CD4-positive, alpha-beta T cell treated with Interleukin-17A for 4 hours (primary cell): ENCODE data around the gene CERK.
A peak's percentile ranks its signal among the peaks of the same experiment; 100 is the strongest.

Experiments
- DNase-seq: peaks from one replicate; pipeline ENCODE4 v3.0.0-alpha.2; 2020; ENCODE audit warnings: mixed read lengths

The CERK gene

DNA sequence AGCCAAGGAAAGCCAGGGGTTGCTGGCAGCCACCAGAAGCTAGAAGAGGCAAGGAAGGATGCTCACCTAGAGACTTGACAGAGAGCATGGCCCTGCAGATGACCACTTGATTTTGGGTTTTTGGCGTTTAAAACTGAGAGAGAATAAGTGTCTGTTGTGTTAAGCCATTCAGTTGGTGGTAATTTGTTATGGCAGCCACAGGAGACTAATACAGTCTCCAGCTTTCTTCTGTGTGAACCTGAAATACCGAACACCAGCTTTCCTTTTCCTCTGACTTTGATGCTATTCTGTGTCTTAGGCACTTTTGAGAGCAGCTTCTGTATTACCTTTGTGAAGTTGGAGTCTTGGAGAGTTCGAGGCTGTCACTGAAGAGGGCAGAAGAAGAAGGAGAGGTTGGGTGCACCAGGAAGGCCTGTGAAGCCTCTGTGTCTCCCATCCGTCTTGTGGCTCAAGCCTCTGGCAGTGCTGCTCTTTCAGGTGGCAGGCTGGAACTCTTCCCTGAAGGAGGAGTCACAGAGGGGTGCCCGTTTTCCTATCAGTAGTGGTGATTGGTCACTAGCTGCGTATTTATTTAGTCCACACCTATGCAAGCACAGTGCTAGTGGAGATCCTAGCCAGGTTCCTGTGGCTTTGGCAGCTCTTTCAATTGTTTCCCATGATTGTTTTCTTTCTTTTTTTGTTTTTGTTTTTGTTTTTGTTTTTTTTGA is 26.9 kb upstream of the CERK start:
- no peak for DNase-seq

DNA sequence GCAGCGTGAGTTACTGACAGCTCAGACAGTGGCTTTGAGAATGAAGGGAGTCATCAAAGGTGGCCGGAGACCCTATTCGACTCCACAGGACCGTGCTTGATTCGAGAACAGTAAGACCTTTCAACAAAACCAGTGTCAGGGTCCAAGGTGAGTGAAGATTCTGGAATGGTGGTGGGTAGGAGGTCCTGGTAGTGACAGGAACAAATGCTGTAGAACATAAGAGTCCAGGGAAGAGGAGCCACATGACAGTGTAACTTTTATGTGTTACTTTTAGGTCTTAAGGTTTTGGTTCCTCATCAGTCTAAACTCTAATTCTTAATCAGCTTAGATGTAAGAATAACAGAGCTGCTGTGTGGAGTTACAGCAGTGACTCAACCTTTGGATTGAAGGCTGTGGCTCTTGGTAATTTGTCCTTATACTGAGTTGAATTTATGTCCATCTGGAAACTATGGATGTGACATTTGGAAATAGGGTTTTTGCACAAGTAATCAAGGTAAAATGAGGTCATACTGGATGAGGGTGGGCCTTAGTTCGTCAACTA is 26.2 kb upstream of the CERK start:
- no peak for DNase-seq

DNA sequence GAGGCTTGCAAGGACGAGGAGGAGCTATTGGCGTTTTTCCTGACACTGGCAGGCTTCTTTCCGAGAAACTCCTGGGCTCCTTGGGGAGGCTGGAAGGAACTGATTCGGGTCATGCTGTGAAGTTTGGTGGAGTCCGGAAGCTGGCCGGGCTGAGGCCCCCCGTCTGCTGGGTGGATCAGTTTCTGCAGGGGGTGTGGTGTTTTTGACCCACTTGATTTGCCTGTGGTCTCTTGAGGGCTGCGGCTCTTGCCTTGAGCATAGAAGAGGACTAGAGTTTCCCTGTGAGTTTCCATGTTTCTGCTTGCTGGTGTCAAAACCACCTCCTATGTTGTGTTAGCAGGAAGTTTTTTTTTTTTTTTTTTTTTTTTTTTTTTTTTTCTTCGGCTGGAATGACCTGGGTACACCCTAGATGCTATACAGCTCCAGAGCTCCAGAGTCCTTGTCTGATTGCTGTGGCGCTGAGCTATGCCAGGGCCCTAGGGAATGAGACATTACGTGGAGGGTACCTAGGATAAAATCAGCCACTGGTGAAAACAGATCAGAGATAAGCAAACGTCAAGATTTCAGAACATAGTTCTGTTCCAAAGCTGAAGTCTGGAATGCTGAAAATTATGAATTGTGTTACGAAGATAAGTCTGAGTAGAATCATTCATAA is 25.1 kb upstream of the CERK start:
- DNase-seq, result peak; percentile 38

DNA sequence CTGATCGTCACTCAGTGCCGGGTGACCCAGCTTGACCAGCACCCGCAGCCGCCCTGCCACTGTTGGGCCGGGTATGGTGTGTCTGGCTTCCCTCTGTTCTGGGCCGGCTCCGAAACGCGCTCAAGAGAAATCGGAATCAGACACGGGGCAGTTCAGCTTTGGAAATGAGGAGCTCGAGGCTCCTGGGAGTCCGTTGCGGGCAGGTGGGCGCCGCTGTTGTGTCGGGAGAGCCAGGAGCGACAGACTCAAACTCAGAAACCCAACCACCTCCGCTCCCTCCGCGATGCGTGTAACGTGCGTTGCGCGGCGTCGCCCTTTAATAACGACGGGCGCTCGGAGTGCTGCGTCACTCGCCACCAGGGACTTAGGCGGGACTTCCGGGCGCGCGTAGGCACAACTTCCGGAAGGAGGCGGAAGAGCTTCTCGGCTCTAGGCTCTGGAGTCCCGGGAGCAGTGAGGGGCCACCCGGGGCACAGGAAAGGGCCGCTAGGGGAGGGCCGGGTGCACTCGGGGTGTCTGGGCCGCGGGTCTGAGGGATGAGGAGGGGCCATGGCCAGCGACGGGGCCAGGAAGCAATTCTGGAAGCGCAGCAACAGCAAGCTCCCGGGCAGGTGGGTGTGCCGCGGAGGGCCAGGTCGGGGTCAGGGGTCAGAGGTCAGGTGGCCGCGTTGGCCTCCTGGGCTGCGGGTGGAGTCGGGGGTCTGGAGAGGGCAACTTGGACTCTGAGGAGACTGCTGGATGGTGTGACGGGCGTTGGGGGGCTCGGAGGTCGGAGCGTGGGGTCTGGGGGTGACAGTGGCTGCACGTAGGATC is 24.4 kb upstream of the CERK start, which contains the start of gene TBC1D22A:
TBC1D22A (plus strand) TSS at position 413 of the 813 bp plus-strand sequence; CDS start at position 550, 137 bp downstream.
- peak; percentile 96 for DNase-seq

DNA sequence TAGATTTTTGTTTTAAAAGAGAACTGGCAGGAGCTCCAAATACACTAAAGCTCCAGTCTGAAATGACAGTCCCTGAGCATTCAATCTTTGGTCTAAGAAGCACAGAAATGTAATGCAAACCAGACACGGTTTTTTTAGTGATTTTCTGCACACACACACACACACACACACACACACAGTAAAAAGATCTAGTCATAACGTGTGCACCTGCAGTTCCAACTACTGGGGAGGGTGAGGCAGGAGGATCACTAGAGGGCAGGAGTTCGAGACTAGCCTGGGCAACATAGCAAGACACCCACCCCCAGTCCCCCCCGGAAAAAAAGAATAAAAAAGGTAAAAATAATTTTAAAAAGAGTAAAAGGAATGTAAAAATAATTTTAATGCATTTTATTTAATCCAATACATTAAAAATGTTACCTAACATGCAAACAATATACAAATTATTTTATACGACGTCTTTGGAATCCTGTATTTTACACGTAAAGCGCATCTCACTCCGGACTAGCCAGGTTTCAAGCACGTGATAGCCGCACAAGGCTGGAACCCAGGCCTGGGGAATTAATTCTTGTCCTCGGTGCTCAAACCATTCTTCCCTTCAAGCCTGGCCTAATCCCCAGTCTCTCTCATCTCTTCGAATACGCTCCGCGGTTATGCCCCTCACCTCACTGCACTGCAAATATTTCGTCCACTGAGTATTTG is 23.6 kb upstream of the CERK start:
- no peak for DNase-seq

DNA sequence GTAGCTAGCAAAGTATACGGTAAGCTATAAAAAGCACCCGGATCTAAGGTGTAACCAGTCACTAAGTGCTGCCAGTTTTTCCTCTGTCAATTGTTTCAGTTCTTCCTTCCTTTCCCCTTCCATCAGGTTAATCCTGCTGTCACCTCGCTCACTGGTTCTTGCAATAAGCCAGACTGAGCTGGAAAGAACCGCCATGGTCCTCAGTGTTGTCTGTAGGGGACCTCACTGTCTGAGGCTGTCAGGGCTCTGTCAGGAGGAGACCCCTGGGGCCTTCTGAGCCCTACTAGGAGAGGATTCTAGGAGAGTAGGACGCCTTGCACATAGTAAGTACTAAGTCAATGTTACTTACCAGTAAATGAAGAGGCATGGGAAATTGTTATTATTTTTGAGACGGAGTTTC is 23.0 kb upstream of the CERK start:
- no peak for DNase-seq

DNA sequence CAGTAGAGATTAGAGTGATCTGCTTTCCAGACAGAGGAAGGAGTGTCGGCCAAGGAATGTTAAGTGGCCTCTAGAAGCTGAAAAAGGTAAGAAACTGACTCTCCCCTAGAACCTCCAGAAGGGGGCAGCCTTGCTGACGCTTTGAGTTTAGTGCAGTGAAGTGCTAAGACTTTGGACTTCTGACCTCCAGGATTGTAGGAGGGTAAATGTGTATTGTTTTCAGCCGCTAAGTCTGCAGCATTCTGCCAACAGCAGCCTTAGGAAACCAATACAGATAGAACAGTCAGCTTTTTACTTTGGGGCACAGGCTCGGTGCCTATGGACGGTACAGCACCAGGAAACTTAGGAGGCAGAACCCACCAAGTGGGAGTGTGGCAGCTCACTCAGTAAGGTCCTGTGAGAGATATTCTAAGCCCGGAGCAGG is 20.8 kb upstream of the CERK start:
- peak; percentile 80 for DNase-seq

DNA sequence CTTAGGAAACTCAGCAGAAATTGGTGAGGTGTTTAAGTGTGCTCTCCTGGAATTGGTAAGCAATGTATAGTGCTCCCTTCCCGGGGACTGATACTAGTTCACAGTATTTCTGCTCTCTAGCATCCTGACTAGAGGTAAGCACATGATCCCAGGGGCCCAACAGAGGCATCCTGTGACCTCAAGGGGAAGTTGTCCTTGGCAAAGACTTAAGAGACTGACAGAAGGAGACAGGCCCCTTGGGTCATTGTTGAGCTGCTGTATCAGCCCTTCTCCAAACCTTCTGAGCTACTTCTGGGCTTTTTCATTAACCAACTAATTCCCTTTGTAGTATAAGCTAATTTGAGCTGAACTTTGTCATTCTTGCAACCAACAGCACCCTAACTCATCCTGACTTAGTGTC is 20.1 kb upstream of the CERK start:
- DNase-seq, result no peak

DNA sequence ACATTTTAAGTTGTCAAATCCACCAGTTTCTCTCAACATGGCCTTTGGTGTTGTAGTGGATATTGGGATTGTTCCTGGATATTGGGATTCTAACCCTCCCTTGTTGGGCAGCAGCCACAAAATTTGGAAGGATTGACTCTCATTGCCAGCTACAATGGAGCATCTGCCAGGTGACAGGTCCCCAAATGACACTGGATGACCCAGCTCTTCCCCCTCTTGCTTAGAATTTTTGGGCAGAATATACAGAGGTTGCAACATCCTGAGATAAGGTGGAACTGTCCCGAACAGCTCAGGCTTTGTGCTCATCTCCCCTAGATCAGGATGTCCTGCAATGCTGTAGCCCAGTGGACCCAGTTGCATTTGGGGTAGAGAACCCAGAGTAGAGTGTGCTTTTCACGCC is 19.1 kb upstream of the CERK start:
- DNase-seq, result no peak

DNA sequence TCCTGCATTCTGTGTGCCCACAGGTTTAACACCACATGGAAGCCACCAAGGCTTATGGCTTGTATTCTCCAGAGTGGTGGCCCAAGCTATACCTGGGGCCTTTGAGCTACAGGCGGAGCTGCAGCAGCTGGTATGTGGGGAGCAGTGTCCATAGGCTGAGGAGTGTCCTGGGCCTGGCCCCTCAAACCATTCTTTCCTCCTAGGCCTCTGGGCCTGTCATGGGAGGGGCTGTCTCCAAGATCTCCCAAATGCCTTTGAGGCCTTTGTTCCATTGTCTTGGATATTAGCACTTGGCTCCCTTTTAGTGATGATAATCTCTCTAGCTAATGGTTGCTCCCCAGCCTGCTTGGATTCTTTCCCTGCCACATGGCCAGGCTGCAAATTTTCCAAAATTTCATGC is 18.0 kb upstream of the CERK start:
- no peak for DNase-seq

DNA sequence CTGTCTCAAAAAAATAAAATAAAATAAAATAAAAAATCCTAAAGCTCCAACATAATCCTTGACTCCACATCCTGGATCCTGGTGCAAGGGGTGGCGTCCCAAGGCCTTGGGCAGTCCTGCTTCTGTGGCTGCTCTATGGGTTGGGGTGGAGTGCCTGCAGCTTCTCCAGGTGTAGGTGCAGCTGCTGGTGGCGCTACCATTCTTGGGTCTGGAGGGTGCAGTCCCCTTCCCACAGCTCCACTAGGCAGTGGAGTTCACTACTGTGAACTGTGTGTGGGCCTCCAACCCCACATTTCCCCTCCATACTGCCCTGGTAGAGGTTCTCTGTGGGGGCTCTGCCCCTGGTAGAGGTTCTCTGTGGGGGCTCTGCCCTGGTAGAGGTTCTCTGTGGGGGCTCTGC is 17.5 kb upstream of the CERK start:
- no peak for DNase-seq

DNA sequence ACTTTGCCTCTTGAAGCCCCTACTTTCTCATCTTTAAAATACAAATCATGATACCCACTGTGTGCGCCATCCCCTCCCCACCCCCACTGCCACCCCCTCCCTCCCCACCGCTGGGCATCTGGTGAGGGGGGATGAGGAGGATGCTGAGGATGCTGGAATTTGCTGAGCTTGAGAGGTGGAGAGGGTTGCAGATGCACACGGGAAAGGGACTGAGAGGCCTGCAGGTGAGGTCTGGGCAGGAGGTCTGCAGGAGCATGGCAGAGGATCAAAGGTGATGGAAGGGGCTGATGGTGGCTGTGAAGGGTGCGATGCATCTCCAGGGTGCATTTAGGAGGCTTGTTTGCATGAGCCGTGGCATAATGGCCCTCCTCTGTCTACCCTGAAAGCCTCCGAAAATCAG is 16.8 kb upstream of the CERK start:
- DNase-seq, result no peak

DNA sequence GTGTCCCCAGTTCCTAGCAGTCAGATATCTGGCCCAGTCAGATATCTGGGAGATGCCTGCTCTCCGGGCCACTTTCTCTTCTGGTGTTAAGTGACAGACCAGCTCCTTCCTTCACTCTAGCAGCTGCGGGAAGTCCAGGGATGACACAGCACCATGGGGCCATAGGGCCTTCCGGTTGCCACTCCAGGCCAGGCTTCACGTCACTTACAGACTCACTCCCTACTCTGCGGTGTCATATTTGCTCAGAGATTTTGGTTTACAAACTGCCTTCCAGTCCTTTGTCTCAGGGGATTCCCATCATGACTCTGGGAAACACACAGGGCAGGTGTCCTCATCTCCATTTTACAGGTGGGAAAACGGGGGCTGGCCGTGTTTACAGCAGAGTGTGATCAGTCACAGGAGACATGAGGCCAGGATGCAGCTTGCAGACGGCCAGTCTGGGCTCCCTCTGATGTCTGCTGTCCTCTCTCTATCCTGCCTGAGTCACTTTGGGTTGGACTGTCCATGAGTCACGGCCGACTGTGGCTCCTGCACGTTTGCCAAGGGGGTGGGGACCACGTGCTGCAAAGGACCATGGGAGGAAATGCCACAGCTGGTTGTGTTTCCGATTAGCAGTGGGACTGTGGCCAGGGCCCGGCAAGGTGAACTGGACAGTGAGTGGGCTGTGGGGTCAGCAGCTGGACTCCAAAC is 16.2 kb upstream of the CERK start:
- DNase-seq, result peak; percentile 66

DNA sequence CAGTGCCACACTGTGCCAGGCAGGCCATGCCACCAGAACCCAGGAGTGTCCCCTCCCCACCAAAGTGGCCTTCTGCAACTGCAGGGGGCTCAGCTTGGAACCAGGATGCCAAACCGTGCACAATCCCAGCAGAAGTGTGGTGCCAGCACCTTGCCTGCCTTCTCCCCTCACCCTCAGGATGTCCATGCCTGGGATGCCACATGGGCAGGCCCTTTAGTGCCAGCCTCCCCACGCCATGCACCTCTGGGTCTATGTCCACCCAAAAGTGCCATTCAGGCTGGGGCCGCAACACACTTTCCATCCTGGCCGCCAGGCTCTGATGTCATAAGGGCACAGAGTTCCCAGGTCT is 15.7 kb upstream of the CERK start:
- no peak for DNase-seq

DNA sequence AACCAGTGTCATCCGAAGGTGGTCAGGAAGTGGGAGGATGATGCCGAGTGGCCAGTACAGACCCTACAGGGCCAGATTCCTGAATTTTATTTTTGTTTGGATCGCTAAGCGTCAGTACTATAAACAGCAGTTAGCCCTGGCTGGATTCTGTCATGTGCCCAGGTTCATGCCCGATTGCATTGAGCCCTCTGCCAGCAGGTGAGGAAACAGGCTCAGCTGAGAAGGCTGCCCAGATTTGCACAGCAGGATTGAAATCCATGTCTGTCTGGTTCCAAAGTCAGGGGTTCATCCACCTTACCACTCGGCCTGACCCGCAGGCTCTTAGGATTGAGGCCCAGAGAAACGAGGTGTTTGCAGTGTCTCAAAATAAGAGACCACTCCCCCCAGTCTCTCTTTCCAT is 15.3 kb upstream of the CERK start:
- no peak for DNase-seq

DNA sequence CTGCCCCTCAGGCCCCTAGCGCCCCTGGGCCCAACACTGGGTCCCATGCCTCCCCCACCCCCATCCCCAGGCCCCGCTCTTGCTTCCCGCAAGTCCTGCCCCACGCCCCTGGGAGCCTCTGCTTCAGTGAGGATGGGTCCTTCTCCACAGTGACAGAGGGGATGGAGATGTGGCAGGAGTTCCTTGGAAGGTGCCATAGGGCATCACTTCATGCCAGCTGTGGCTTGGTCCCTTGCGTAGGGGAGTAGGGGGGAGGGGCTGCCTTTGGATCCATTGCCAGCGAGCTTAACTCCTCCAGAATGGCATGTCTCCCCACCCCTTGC is 14.9 kb upstream of the CERK start:
- DNase-seq, result no peak

DNA sequence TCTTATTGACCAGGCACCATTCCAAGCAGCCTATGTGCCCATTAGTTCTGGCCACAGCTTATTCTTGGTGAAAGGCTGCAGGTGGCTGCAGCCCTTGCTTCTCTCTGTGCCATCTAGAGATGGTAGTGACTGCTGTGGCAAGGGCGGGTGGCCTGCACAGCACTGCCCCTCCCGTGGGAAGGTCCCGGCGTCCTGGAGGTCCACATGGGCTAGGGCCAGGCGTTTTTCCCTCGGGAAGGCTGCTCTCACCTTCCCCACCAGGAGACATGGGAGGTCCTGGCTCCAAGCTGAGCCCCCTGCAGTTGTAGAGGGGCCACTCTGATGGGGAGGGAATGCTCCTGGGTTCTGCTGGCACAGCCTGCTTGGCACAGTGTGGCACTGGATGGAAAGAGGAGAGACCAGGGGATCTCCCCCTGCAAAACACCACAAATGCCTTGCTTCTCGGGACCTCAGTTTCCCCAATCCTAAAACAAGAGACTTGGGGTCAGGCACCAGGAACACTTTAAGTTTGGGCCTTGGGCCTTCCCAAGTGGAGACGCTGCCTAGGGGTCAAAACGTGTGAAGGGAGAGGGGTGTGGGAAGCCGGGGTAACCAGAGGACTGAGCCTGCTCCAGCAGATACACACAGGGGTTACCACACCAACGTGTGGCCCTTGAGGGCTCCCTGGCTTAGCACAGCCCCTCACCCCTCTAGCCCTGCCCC is 14.4 kb upstream of the CERK start:
- DNase-seq, result no peak

DNA sequence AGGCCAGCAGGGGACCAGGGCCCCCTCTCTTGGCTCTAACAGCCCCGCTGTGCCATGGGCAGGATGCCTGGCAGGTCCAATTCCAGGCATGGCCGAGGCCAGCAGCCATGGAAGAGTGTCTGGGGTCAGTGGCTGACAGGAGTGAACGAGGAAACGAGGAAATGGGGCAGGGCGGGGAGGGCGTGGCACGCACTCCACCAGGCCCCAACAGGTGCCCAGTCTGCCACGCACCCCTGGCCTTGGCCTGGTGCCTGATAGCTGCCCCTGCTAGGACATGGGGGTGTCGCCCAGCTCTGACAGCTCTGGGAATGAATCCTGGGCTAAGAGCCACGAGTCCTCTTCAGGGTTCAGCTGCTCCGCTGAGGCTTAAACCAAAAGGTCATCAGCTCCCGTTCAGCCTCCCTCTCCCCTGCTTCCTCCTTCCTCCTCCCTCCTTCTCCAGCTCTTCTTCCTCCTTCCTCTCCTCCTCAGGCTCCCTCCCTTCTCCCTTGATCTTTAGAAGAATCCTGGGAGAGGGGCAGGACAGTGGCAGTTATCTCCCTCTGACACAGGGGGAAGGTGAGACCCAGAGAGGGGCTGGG is 12.9 kb upstream of the CERK start:
- no peak for DNase-seq

DNA sequence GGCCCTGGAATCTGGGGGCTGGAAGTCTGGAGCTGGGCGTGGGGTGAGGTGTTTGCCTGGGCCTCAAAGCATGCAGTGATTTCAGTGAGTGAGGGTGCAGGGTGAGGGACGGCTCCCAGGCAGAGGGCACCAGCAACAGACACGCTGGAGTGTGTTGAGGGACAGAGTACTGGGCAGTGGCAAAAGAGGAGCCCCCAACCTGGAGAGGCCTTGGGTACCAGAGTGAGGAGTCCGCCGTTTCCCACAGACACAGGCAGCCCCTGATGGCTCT is 12.4 kb upstream of the CERK start:
- no peak for DNase-seq

DNA sequence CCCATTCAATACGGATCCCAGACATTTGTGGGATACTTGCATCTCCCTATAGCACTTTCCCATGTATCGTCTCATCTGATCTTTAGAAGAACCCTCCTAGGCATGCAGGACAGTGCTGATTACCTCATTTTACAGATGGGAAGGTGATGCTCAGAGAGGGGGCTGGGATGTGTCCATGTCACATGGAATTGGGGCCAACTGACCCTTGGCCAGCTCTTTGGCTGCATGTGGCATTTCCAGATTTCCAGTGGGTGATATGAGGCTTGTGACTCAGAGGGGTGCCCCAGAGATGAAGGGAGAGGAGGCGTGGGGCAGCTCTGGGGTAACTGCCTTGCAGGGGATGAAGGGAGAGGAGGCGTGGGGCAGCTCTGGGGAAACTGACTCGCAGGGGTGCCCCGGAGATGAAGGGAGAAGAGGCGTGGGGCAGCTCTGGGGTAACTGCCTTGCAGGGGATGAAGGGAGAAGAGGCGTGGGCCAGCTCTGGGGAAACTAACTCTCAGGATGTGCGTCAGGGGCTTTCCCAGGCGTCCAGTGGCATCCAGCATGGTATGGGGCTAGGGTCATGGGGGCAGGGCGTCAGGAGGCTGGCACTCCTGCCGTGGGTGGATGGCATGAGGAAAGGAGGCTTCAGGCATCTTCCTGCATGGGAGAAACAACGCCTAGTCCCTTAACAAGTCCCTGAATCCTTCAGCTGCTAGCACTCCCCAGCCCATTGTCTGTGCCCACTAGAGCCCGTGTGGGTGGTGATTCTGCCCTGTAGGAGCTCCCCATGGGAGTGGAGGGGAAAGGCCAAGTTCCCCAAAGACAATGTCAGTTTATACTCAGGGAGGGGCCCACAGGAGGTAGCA is 11.9 kb upstream of the CERK start:
- DNase-seq, result peak; percentile 27
